ENCODE results near the gene SORL1. TPM values are rescaled to one million over a fixed set of nuclear protein-coding genes. Genes with fewer than 3 reads are reported as not detected.
A peak's percentile ranks its signal among the peaks of the same experiment; 100 is the strongest.
"Not testable (repeated sequence)": the region's sequence is repeated elsewhere in the genome, so short reads cannot be mapped to it uniquely, and the experiment has no call there.

Gene SORL1, protein sequence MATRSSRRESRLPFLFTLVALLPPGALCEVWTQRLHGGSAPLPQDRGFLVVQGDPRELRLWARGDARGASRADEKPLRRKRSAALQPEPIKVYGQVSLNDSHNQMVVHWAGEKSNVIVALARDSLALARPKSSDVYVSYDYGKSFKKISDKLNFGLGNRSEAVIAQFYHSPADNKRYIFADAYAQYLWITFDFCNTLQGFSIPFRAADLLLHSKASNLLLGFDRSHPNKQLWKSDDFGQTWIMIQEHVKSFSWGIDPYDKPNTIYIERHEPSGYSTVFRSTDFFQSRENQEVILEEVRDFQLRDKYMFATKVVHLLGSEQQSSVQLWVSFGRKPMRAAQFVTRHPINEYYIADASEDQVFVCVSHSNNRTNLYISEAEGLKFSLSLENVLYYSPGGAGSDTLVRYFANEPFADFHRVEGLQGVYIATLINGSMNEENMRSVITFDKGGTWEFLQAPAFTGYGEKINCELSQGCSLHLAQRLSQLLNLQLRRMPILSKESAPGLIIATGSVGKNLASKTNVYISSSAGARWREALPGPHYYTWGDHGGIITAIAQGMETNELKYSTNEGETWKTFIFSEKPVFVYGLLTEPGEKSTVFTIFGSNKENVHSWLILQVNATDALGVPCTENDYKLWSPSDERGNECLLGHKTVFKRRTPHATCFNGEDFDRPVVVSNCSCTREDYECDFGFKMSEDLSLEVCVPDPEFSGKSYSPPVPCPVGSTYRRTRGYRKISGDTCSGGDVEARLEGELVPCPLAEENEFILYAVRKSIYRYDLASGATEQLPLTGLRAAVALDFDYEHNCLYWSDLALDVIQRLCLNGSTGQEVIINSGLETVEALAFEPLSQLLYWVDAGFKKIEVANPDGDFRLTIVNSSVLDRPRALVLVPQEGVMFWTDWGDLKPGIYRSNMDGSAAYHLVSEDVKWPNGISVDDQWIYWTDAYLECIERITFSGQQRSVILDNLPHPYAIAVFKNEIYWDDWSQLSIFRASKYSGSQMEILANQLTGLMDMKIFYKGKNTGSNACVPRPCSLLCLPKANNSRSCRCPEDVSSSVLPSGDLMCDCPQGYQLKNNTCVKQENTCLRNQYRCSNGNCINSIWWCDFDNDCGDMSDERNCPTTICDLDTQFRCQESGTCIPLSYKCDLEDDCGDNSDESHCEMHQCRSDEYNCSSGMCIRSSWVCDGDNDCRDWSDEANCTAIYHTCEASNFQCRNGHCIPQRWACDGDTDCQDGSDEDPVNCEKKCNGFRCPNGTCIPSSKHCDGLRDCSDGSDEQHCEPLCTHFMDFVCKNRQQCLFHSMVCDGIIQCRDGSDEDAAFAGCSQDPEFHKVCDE (N-terminal part only)
- 10 to 100 TPM; 26.8 to 45.5 TPM for total RNA-seq

DNA sequence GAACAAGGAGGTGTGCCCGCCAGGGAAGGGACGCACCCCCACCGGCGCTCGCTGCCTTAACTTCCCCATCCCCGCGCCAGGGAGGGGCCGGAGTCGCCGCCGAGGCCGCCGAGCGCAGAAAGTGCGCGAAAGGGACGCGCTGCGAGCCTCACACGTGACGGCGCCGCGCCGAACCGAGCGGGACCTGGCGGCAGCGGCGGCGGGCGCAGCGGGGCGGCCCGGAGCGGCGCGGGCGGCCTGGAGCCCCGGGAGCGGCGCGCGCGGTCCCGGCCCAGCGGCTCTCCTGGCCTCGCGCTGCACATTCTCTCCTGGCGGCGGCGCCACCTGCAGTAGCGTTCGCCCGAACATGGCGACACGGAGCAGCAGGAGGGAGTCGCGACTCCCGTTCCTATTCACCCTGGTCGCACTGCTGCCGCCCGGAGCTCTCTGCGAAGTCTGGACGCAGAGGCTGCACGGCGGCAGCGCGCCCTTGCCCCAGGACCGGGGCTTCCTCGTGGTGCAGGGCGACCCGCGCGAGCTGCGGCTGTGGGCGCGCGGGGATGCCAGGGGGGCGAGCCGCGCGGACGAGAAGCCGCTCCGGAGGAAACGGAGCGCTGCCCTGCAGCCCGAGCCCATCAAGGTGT, at the start of gene SORL1:
SORL1 (plus strand) TSS at position 329 of the 623 bp plus-strand sequence; CDS start at position 347, 18 bp downstream.
- DNase-seq (ENCODE audit: low spot score) = peak; percentile 75
- ATAC-seq = peak; percentile 81 to 90
- peaks cover 79 to 82% of the 10 kb centered on the region in 2 donors for H3K4me1 Mint-ChIP-seq (ENCODE audit: low read depth in 2 of 2)
- H3K36me3 Mint-ChIP-seq = no peaks in the 10 kb centered on the region
- H3K4me3 Mint-ChIP-seq = peak within 1 kb of the TSS; percentile 95
- H3K27ac Mint-ChIP-seq = peak within 1 kb of the TSS; percentile 85 to 92
- no peaks in the 10 kb centered on the region for H3K27me3 Mint-ChIP-seq
- no peaks in the 10 kb centered on the region for H3K9me3 Mint-ChIP-seq

DNA sequence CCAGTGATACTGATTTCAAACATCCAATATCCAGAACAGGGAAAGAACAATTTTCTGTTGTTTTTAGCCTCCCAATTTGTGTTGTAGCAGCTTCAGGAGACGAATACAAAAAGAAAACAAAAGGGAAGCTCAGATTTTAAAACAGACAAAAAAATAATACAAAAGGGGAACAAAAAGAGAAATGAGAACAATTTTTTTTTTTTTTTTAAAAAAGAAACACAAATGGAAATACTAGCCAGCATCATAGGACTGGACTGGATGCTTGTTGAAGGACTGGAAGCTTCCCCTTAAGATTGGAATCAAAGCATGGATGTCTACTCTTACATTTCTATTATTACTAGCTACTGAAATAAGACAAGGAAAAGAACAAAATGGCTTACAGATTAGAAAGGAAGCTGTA, 46.5 kb upstream of the SORL1 start:
- Mint-ChIP-seq H3K9me3 (no peaks in the 10 kb centered on the region), H3K36me3 (peaks cover 6% of the 10 kb centered on the region), H3K4me3 (no peak overlapping the region), H3K27ac (no peak overlapping the region), H3K4me1 (ENCODE audit: low read depth in 2 of 2) (no peaks in the 10 kb centered on the region), H3K27me3 (peaks cover 0 to 2% of the 10 kb centered on the region in 2 donors)
- DNase-seq (ENCODE audit: low spot score) = no peak
- ATAC-seq = no peak

DNA sequence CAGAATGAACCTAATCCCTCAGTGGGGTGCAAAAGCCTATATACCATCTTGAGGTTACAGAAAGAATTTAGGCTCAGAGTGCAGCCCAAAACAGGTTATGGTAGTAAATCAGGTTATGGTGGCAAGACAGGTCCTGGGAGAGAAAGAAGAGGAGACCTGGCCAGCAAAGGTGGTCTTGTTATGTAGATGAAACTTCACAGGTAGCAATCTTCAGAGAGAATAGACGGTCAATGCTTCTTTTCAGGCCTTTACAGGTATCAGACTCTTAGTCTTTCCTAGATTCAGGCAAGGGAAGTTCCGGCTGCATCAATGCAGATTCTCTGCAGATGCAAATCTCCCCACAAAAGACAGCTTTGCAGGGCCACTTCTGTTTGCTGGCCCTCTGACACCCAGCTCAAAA, 45.8 kb upstream of the SORL1 start:
- Mint-ChIP-seq H3K27me3 (peaks cover 0 to 2% of the 10 kb centered on the region in 2 donors), H3K27ac (no peak overlapping the region), H3K4me3 (no peak overlapping the region), H3K36me3 (peaks cover 6% of the 10 kb centered on the region), H3K4me1 (ENCODE audit: low read depth in 2 of 2) (no peaks in the 10 kb centered on the region), H3K9me3 (no peaks in the 10 kb centered on the region)
- DNase-seq (ENCODE audit: low spot score) (no peak), ATAC-seq (no peak)

DNA sequence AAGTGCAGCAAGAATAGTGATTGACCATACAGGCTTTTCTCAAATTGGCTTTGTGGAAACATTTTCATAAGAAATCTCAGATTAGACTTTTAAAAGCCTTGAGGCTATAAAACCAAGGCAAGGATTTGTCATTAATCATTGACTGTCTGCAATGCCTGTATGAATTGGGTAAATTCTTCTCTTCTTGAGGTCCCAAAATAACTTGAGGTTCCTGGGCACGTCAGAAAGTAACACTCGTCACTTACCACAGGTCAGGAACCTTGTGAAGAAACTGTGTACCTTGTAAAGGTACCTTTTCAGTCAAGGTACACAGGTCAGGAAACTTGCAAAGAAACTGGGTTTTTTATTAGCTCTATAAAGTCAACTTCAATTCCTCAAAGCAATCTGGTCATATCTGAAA, 43.3 kb upstream of the SORL1 start:
- ATAC-seq (no peak), DNase-seq (ENCODE audit: low spot score) (no peak)
- Mint-ChIP-seq H3K36me3 (no peaks in the 10 kb centered on the region), H3K27ac (no peak overlapping the region), H3K4me3 (no peak overlapping the region), H3K27me3 (no peaks in the 10 kb centered on the region), H3K4me1 (ENCODE audit: low read depth in 2 of 2) (peaks cover 0 to 4% of the 10 kb centered on the region in 2 donors), H3K9me3 (no peaks in the 10 kb centered on the region)

DNA sequence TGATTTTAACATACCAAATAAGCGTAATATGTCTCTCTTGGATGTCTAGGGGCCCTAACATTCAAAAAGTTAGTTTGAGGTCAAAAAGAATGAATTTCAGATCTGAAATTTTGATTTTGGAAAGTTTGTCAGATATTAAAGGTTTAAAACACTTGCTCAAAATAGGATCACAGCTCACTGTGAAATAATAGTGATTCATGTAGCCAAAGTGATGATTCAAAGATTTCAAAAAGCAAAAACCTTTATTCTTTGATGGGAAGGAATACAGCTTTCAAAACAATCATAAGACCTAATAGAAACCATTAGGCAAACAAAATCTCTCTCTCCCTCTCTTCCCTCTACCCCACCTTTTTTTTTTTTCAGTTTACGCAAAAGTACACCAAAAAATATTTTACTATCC, 42.1 kb upstream of the SORL1 start:
- not testable (repeated sequence) for H3K4me1 Mint-ChIP-seq (ENCODE audit: low read depth in 2 of 2); H3K27ac Mint-ChIP-seq

DNA sequence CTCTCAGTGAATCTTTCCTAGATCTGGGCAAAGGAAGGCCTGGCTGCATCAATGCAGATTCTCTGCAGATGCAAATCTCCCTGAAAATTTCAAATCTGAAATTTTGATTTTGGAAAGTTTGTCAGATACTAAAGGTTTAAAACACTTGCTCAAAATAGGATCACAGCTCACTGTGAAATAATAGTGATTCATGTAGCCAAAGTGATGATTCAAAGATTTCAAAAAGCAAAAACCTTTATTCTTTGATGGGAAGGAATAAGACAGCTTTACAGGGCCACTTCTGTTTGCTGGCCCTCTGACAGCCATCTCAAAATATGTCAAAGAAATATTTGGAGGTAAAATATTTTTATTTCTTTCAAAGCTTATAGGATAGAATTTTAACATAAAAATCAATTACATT, 40.8 kb upstream of the SORL1 start:
- not testable (repeated sequence) for ATAC-seq; H3K9me3 Mint-ChIP-seq; H3K4me3 Mint-ChIP-seq; H3K27me3 Mint-ChIP-seq; H3K36me3 Mint-ChIP-seq; H3K4me1 Mint-ChIP-seq (ENCODE audit: low read depth in 2 of 2); DNase-seq (ENCODE audit: low spot score)
- H3K27ac Mint-ChIP-seq = peak overlapping the region in 1 of 2 donors; percentile 59

More for the DNA sequence above, 42.1 kb upstream of the SORL1 start:
- H3K27me3 Mint-ChIP-seq; H3K9me3 Mint-ChIP-seq; H3K4me3 Mint-ChIP-seq; H3K36me3 Mint-ChIP-seq; ATAC-seq; DNase-seq (ENCODE audit: low spot score): not testable (repeated sequence)

DNA sequence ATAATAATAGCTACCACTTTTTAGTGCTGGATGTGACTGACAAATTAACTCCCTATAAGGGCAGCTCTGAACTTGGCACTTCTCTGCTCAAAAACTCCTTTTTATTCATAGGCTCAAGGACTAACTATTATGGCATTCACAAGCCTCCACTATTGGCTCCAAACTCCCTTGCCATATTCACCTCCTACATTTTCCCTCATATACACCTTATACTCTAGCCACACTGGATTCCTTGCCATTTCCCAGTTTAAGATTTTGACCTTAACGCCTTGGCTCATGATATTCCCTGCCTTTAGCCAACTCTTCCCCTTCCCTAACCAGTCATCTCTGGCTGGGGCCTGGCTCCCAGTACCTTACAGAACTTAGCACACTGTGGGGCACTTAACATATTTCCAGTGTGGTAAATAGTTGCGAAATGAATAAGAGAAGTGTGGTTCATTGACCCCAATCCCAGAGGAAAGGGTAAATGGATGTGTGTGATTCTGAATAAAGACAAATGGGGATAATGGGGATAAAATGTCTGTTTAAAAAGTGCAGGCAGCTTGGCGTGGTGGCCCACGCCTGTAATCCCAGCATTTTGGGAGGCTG, 40.0 kb upstream of the SORL1 start:
- peaks cover 12 to 13% of the 10 kb centered on the region in 2 donors for H3K4me1 Mint-ChIP-seq (ENCODE audit: low read depth in 2 of 2)
- H3K4me3 Mint-ChIP-seq = no peak overlapping the region
- no peak for DNase-seq (ENCODE audit: low spot score)

DNA sequence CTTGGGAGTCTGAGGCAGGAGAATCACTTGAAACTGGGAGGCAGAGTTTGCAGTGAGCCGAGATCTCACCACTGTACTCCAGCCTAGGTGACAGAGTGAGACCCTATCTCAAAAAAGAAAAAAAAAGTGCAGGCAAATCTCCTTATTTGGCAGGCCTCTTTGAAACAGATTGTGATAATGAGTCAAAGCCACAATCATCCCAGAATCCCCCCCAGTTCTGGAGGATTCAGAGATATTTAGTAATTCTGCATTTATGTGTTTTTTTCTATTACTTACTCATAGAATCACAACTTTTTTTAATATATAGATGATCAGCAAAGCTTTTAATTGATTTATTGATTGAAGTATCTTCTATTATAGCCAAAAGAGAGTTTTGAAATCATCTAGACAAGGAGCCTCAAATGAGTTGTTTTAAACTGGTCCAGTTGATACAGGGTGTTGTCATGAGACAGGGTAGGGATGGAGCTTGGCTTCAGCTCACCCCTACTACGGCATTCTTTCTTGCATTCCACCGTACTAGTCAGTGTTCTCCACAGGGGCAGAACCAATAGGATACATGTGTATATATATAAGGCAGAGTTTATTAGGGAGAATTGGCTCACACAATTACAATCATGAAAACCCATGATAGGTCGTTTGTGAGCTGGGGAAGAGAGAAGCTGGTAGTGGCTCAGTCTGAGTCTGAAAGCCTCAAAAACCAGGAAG, 39.3 kb upstream of the SORL1 start:
- Mint-ChIP-seq H3K4me1 (ENCODE audit: low read depth in 2 of 2) (peaks cover 18 to 20% of the 10 kb centered on the region in 2 donors), H3K9me3 (no peaks in the 10 kb centered on the region), H3K27me3 (no peaks in the 10 kb centered on the region), H3K4me3 (no peak overlapping the region), H3K36me3 (no peaks in the 10 kb centered on the region), H3K27ac (peak overlapping the region in 1 of 2 donors; percentile 13)
- no peak for DNase-seq (ENCODE audit: low spot score)
- ATAC-seq = no peak

More for the DNA sequence above, 40.0 kb upstream of the SORL1 start:
- no peak for ATAC-seq
- H3K36me3 Mint-ChIP-seq = no peaks in the 10 kb centered on the region
- H3K27me3 Mint-ChIP-seq = no peaks in the 10 kb centered on the region
- no peak overlapping the region for H3K27ac Mint-ChIP-seq
- no peaks in the 10 kb centered on the region for H3K9me3 Mint-ChIP-seq

DNA sequence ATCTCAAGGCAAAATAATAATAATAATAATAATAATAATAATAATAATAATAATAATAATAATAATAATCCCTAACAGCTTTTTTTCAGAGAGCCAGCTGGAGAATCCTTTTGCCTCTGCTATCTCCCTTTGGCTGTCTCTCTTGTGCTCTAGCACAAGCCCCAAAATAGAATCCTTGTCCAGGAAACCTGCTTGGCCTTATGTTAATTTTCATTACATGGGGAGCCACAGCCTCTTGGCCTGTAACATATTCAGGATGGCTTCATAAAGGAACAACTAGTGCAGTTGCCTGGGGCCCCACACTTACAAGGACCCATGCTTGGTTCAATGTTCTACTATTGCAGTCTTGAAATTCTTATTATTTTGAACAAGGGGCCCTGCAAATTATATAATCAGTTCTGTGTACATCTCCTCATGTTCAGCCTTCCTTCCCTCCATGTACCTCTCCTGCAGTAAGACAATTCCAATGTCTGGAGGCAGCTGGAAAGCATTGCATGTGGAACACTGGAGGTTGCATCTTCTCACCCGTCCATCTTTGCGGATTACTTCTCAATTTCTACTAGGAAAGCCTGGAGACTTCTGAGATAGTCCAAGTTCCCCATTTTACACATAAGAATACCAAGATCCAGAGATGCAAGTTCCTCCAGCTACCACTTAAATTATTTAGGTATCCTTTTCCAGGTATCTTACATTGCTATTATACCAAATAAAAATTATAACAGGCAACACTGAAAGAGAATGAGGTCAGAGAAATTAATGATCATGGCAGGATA, 37.8 kb upstream of the SORL1 start:
- Mint-ChIP-seq H3K36me3 (no peaks in the 10 kb centered on the region), H3K9me3 (no peaks in the 10 kb centered on the region), H3K27me3 (no peaks in the 10 kb centered on the region), H3K4me1 (ENCODE audit: low read depth in 2 of 2) (peaks cover 27 to 32% of the 10 kb centered on the region in 2 donors), H3K27ac (peak overlapping the region in 1 of 2 donors; percentile 5), H3K4me3 (no peak overlapping the region)
- DNase-seq (ENCODE audit: low spot score) (no peak), ATAC-seq (no peak)

DNA sequence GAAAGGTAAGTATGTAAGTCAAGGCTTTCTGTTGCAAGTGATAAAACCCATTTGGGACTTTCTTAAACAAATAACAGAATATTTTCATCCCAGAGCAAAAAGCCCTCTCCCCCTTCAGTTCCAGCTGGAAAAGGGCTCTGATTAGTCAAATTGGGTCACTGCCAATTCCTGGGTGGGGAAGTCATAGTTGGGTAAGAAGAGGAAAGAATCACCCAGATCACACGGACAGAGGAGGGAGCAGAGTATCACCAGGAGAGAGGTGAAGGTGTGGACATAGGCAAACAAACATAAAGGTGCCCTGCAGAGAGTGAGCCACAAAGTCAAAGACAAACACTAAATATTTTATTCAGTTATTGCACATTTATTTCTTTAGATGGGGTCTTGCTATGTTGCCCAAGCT, 36.3 kb upstream of the SORL1 start:
- peaks cover 29 to 41% of the 10 kb centered on the region in 2 donors for H3K4me1 Mint-ChIP-seq (ENCODE audit: low read depth in 2 of 2)

DNA sequence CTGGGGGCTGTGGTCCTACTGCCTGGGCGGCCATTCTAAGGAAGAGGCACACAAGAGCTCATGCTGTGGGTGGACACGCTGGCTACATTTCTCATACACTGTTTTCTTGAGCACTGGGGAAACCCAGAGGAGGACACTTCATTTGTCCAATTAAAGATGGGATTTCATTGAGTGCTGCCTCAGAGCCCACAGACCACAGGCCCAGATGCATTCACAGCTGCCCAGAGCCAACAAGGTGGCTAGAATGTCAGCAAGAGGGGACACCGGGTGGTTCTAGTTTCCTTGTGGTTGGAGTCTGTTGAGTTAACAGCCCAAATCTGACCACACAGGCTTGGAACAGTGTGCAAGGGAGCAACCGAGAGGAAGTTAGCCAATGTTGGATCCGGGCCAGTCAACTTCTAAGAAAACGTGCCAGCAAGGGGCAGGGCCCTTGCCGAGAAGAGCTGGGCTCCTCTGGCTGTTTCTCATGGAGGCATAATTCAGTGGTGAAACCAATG, 35.0 kb upstream of the SORL1 start:
- DNase-seq (ENCODE audit: low spot score) = peak; percentile 89
- Mint-ChIP-seq H3K27ac (peak overlapping the region; percentile 81 to 91), H3K27me3 (no peaks in the 10 kb centered on the region), H3K36me3 (no peaks in the 10 kb centered on the region), H3K9me3 (no peaks in the 10 kb centered on the region), H3K4me1 (ENCODE audit: low read depth in 2 of 2) (peaks cover 35 to 45% of the 10 kb centered on the region in 2 donors), H3K4me3 (peak overlapping the region; percentile 77)
- peak; percentile 90 to 93 for ATAC-seq

More for the DNA sequence above, 36.3 kb upstream of the SORL1 start:
- Mint-ChIP-seq H3K27ac (peak overlapping the region; percentile 5 to 15), H3K27me3 (no peaks in the 10 kb centered on the region), H3K9me3 (no peaks in the 10 kb centered on the region), H3K4me3 (no peak overlapping the region), H3K36me3 (no peaks in the 10 kb centered on the region)
- no peak for DNase-seq (ENCODE audit: low spot score)
- no peak for ATAC-seq

All from natural killer cell treated with Interleukin-12 subunit alpha and Interleukin-12 subunit beta and Interleukin-15 and Interleukin-18, amount 100 ng/mL, for 72 hours (primary cell).